Hepatocyte (in vitro differentiated cells): Measurements from ENCODE around the gene NCAPD2. TPM values are rescaled to one million over a fixed set of nuclear protein-coding genes. Genes with fewer than 3 reads are reported as not detected.

Source experiments
- DNase-seq: peaks from one replicate; pipeline ENCODE4 v3.0.0-alpha.2; 2016; ENCODE audit warnings: low spot score
- H2AFZ ChIP-seq: fragments of 200-600 bp; sonication (generic); 2 replicates; pipeline ENCODE4 v1.6.0; 2016; ENCODE audit warnings: antibody characterized with exemption, mild to moderate bottlenecking
- H3K27ac ChIP-seq: fragments of 200-600 bp; sonication (generic); 2 replicates; pipeline ENCODE4 v1.5.1; 2016; ENCODE audit warnings: mild to moderate bottlenecking
- H3K27me3 ChIP-seq: fragments of 200-600 bp; sonication (generic); 2 replicates; pipeline ENCODE4 v1.6.1; 2016
- H3K36me3 ChIP-seq: fragments of 200-600 bp; sonication (generic); replicated peaks from 2 replicates; pipeline ENCODE4 v1.5.1; 2016; ENCODE audit warnings: low read depth; ENCODE audit not compliant: insufficient read depth
- H3K4me1 ChIP-seq: fragments of 200-600 bp; sonication (generic); 2 replicates; pipeline ENCODE4 v1.5.1; 2016; ENCODE audit warnings: mild to moderate bottlenecking, moderate library complexity; ENCODE audit not compliant: insufficient read depth
- H3K4me2 ChIP-seq: fragments of 200-600 bp; sonication (generic); 2 replicates; pipeline ENCODE4 v1.6.0; 2016
- H3K4me3 ChIP-seq: fragments of 200-600 bp; sonication (generic); 2 replicates; pipeline ENCODE4 v1.5.1; 2016; ENCODE audit warnings: mild to moderate bottlenecking
- H3K79me2 ChIP-seq: fragments of 200-600 bp; sonication (generic); 2 replicates; pipeline ENCODE4 v1.6.0; 2017; ENCODE audit warnings: mild to moderate bottlenecking
- H3K9me2 ChIP-seq: fragments of 200-600 bp; sonication (generic); replicated peaks from 2 replicates; pipeline ENCODE4 v1.6.0; 2017; ENCODE audit warnings: mild to moderate bottlenecking; ENCODE audit not compliant: insufficient read depth
- H3K9me3 ChIP-seq: fragments of 200-600 bp; sonication (generic); 2 replicates; pipeline ENCODE4 v1.5.1; 2016; ENCODE audit warnings: low read depth, mild to moderate bottlenecking
- H4K20me1 ChIP-seq: fragments of 200-600 bp; sonication (generic); 2 replicates; pipeline ENCODE4 v1.6.0; 2016; ENCODE audit warnings: mild to moderate bottlenecking; ENCODE audit not compliant: insufficient read depth, poor library complexity, severe bottlenecking
- CTCF ChIP-seq: fragments of 200-600 bp; sonication (generic); IDR thresholded peaks from 2 replicates; pipeline ENCODE4 v1.5.1; 2016; ENCODE audit warnings: antibody characterized with exemption, mild to moderate bottlenecking; ENCODE audit not compliant: poor library complexity
- EZH2 ChIP-seq: fragments of 200-600 bp; sonication (generic); IDR thresholded peaks from 2 replicates; pipeline ENCODE4 v1.6.1; 2016; ENCODE audit warnings: antibody characterized with exemption, mild to moderate bottlenecking, borderline replicate concordance
- EZH2phosphoT487 ChIP-seq: fragments of 200-600 bp; sonication (generic); IDR thresholded peaks from one replicate; pipeline ENCODE4 v1.6.1; 2018; ENCODE audit warnings: antibody characterized with exemption, mild to moderate bottlenecking, low read depth, moderate library complexity; ENCODE audit not compliant: unreplicated experiment, severe bottlenecking
- WGBS: methylation state at CpG from one replicate; pipeline ENCODE4 v1.1.6; 2016; ENCODE audit warnings: low lambda C conversion rate; ENCODE audit errors: missing lambda C conversion rate; 5-methylcytosine and 5-hydroxymethylcytosine counted together
- polyA plus RNA-seq: library from polyadenylated mRNA; unstranded; fragments of >200 nt; fragmentation: Nextera tagmentation; extraction: Ambion mirVana; gene quantifications from 2 replicates; pipeline ENCODE4 v1.2.1, GENCODE V29; 2016
- total RNA-seq: library from RNA; depleted of rRNA; stranded (reverse); fragments of >200 nt; gene quantifications from 2 replicates; pipeline ENCODE4 v1.2.3, GENCODE V29; 2014

NCAPD2 gene
- total and polyA plus RNA-seq, 2 experiments from 2014 or later, result 13.7 to 26.7 TPM

DNA sequence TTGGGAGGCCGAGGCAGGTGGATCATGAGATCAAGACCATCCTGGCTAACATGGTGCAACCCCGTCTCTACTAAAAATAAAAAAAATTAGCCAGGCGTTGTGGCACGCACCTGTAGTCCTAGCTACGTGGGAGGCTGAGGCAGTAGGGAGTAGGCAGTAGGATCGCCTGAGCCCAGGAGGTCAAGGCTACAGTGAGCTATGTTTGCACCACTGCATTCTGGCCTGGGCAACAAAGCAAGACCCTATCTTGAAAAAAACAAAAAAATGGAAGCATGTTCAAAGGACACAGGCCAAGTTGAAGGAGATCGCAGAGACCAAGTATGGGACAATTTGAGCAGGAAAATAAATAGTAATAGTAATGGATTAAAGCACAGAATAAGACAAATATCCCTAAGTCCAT is 14.2 kb downstream of the NCAPD2 start:
- Histone ChIP-seq H3K4me2 (no peak overlapping the region), H2AFZ (no peak overlapping the region), H3K27ac (peak overlapping the region; percentile 81), H3K79me2 (peaks cover 26% of the 10 kb centered on the region), H3K4me3 (no peak overlapping the region), H4K20me1 (no peaks in the 10 kb centered on the region), H3K36me3 (no peaks in the 10 kb centered on the region), H3K9me3 (no peaks in the 10 kb centered on the region), H3K9me2 (no peaks in the 10 kb centered on the region), H3K4me1 (peaks cover 4% of the 10 kb centered on the region), H3K27me3 (no peaks in the 10 kb centered on the region)
- WGBS, result 94% methylated on average over 7 of the region's 7 CpGs
- TF ChIP-seq CTCF (no peak), EZH2 (no peak), EZH2phosphoT487 (no peak)
- no peak for DNase-seq

DNA sequence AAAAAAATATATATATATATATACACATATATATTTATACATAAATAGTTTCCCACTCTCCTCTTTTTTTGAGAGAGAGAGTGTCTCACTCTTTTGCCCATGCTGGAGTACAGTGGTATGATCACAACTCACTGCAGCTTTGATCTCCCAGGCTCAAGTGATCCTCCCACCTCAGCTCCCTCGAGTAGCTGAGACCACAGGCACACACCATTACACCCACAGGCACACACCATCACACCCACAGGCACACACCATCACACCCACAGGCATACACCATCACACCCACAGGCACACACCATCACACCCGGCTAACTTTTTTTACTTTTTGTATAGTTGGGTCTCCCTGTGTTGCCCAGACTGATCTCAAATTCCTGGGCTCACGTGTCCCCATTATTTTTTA is 26.3 kb downstream of the NCAPD2 start:
- no peaks in the 10 kb centered on the region for H3K79me2 ChIP-seq
- no peak overlapping the region for H3K4me3 ChIP-seq
- H3K4me2 ChIP-seq, result no peak overlapping the region
- H3K36me3 ChIP-seq, result no peaks in the 10 kb centered on the region
- H3K27ac ChIP-seq, result no peak overlapping the region
- H3K9me3 ChIP-seq, result no peaks in the 10 kb centered on the region
- H3K27me3 ChIP-seq, result no peaks in the 10 kb centered on the region
- 93% methylated on average over 3 of the region's 3 CpGs for WGBS
- TF ChIP-seq EZH2phosphoT487, result no peak
- no peak for TF ChIP-seq CTCF
- TF ChIP-seq EZH2, result no peak
- H3K9me2 ChIP-seq, result no peaks in the 10 kb centered on the region
- no peak for DNase-seq
- no peaks in the 10 kb centered on the region for H4K20me1 ChIP-seq
- H3K4me1 ChIP-seq, result no peaks in the 10 kb centered on the region
- no peak overlapping the region for H2AFZ ChIP-seq

DNA sequence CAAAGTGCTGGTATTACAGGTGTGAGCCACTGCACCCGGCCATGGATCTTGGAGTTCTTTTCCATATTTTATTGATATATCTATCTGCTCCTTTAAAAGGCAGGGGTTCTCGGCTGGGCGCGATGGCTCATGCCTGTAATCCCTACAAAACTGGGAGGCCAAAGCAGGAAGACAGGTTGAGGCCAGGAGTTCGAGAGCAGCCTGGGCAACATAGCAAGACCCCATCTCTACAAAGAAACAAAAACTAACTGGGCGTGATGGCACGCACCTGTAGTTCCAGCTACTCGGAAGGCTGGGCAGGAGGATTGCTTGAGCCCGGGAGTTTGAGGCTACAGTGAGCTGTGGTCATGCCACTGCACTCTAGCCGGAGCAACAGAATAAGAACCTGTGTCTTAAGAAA is 28.3 kb downstream of the NCAPD2 start:
- H3K4me3 ChIP-seq, result no peak overlapping the region
- no peaks in the 10 kb centered on the region for H3K9me3 ChIP-seq
- no peaks in the 10 kb centered on the region for H3K4me1 ChIP-seq
- DNase-seq, result no peak
- H3K36me3 ChIP-seq, result no peaks in the 10 kb centered on the region
- H4K20me1 ChIP-seq, result no peaks in the 10 kb centered on the region
- no peak overlapping the region for H3K4me2 ChIP-seq
- WGBS, result 98% methylated on average over 10 of the region's 10 CpGs
- no peaks in the 10 kb centered on the region for H3K79me2 ChIP-seq
- H2AFZ ChIP-seq, result no peak overlapping the region
- H3K27ac ChIP-seq, result no peak overlapping the region
- no peaks in the 10 kb centered on the region for H3K9me2 ChIP-seq
- TF ChIP-seq CTCF, result no peak
- no peak for TF ChIP-seq EZH2
- H3K27me3 ChIP-seq, result no peaks in the 10 kb centered on the region

DNA sequence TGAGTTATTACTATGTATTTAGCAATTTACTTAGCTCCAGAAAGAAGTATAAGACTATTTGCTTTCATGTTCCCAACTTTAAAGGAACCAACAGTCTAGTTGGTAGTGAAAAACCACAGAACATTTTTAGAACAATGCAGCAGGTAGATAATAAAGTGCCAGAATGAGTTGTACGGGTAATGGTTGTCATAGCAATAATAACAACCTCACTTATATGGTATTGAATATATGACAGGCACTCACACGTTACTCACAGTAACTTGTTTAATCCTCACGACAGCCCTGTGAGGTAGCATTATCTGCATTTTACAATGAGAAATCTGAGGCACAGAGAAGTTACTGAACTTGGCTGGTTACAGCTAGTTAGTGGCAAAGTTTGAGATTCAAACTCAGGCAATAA is 29.8 kb downstream of the NCAPD2 start:
- Histone ChIP-seq H2AFZ (no peak overlapping the region), H4K20me1 (no peaks in the 10 kb centered on the region), H3K9me3 (no peaks in the 10 kb centered on the region), H3K9me2 (no peaks in the 10 kb centered on the region), H3K36me3 (no peaks in the 10 kb centered on the region), H3K4me2 (no peak overlapping the region), H3K27me3 (no peaks in the 10 kb centered on the region), H3K4me3 (no peak overlapping the region), H3K4me1 (no peaks in the 10 kb centered on the region), H3K79me2 (no peaks in the 10 kb centered on the region), H3K27ac (no peak overlapping the region)
- DNase-seq, result no peak
- TF ChIP-seq EZH2, result no peak
- no peak for TF ChIP-seq CTCF
- TF ChIP-seq EZH2phosphoT487, result no peak
- 88% methylated on average over 3 of the region's 3 CpGs for WGBS
